Gastrocnemius medialis (tissue), 4 donors: Measurements from ENCODE around the gene NOS1AP. TPM values are rescaled to one million over a fixed set of nuclear protein-coding genes. Genes with fewer than 3 reads are reported as not detected.

Experiments used
- ATAC-seq, 2 donors: fragments of 150-250 bp; one replicate each; pipeline ENCODE4 v1.9.1; 2016
- DNase-seq, 2 donors: peaks; one replicate each; pipeline ENCODE4 v3.0.0-alpha.2; 2019
- H3K27ac ChIP-seq, 4 donors: fragments of 200-600 bp; sonication (generic); 1 replicate in 1 of 4; 2 replicates in 3 of 4; pipeline ENCODE4 v1.5.1; 2016 to 2018; ENCODE audit warnings: mild to moderate bottlenecking in 2 of 4, moderate library complexity in 1 of 4
- H3K27me3 ChIP-seq, 3 donors: fragments of 200-600 bp; sonication (generic) in 2 of 3; 1 replicate in 1 of 3; 2 replicates in 2 of 3; pipeline versions ENCODE4 v1.5.1 to v1.6.0; 2016 to 2019; ENCODE audit warnings: mild to moderate bottlenecking in 1 of 3, moderate library complexity in 1 of 3
- H3K36me3 ChIP-seq, 2 donors: fragments of 200-600 bp; sonication (generic) in 1 of 2; one replicate each; pipeline ENCODE4 v1.5.1; 2017 to 2018
- H3K4me1 ChIP-seq, 2 donors: fragments of 200-600 bp; sonication (generic) in 1 of 2; one replicate each; pipeline ENCODE4 v1.5.1; 2016 to 2017; ENCODE audit warnings: mild to moderate bottlenecking in 2 of 2
- H3K4me3 ChIP-seq, 4 donors: fragments of 200-600 bp; sonication (generic) in 3 of 4; 1 replicate in 1 of 4; 2 replicates in 3 of 4; pipeline ENCODE4 v1.5.1; 2016 to 2019; ENCODE audit warnings: mild to moderate bottlenecking in 2 of 4
- H3K9me3 ChIP-seq, 3 donors: fragments of 200-600 bp; sonication (generic) in 2 of 3; 1 replicate in 1 of 3; 2 replicates in 2 of 3; pipeline ENCODE4 v1.5.1; 2016 to 2019
- POLR2A ChIP-seq, 2 donors: fragments of 450-650 bp; IDR thresholded peaks; one replicate each; pipeline ENCODE4 v1.6.1; 2017; ENCODE audit warnings: antibody characterized with exemption in 2 of 2, mild to moderate bottlenecking in 2 of 2, moderate library complexity in 2 of 2
- in situ Hi-C, 4 donors: fragments of 200-750 bp; cut with MboI; loops; one replicate each; pipeline versions ENCODE4 v1.15.0 to v1.8.0; 2017; ENCODE audit warnings: low sequenced_read_pairs in 4 of 4
- intact Hi-C: fragments of 100-400 bp; cut with DNase I; formaldehyde crosslinking; loops from one replicate; pipeline ENCODE4 v1.15.1; 2023; ENCODE audit warnings: low total_unique reads
- total RNA-seq, 4 donors: library from RNA; depleted of rRNA; stranded (reverse); fragments of >200 nt; gene quantifications; one replicate each; pipeline versions ENCODE4 v1.1.0 to v1.2.3, GENCODE V29; 2016
- TF ChIP-seq, protein P1 (sequence below), 5 experiments: fragments of 450-650 bp in 3 of 5; fragments of 200-600 bp in 2 of 5; sonication (generic) in 2 of 5; IDR thresholded peaks in 4 of 5; conservative IDR thresholded peaks in 1 of 5; 1 replicate in 4 of 5; 2 replicates in 1 of 5; pipeline ENCODE4 v1.5.1; 2016 to 2019; ENCODE audit warnings: antibody characterized with exemption in 5 of 5, mild to moderate bottlenecking in 3 of 5, moderate library complexity in 3 of 5

The NOS1AP gene
- total RNA-seq, 4 donors from 2014 or later = 0.20 to 0.40 (median 0.25) TPM

DNA sequence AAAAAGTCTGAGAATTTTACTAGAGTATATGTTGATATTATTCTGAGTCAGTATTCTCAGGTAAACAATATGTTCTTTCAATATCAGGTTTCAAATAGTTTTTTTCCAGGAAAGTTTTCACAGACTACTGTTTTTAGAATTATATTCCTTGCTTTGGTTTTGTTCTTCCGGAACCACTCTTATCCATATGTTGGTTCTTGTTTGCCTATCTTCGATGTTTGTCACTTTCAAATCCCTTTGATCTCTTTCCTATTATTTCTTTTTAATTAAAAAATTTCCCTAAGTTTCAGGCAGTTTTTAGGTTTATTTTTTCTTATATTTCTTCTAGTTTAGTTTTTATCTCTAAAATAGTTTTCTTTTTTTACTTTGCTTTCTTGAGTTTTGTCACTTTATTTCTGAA is 20.9 kb downstream of the NOS1AP start:
- DNase-seq (no peak), ATAC-seq (no peak)
- no peak for TF ChIP-seq POLR2A (IDR thresholded peaks at IDR 0.05)
- TF ChIP-seq, protein P1, sequence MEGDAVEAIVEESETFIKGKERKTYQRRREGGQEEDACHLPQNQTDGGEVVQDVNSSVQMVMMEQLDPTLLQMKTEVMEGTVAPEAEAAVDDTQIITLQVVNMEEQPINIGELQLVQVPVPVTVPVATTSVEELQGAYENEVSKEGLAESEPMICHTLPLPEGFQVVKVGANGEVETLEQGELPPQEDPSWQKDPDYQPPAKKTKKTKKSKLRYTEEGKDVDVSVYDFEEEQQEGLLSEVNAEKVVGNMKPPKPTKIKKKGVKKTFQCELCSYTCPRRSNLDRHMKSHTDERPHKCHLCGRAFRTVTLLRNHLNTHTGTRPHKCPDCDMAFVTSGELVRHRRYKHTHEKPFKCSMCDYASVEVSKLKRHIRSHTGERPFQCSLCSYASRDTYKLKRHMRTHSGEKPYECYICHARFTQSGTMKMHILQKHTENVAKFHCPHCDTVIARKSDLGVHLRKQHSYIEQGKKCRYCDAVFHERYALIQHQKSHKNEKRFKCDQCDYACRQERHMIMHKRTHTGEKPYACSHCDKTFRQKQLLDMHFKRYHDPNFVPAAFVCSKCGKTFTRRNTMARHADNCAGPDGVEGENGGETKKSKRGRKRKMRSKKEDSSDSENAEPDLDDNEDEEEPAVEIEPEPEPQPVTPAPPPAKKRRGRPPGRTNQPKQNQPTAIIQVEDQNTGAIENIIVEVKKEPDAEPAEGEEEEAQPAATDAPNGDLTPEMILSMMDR (IDR thresholded peaks at IDR 0.05 in 4 of 5, conservative IDR thresholded peaks at IDR 0.05 in 1 of 5) = no peak
- no peak overlapping the region for H3K4me3 ChIP-seq
- no peaks in the 10 kb centered on the region for H3K36me3 ChIP-seq
- no peaks in the 10 kb centered on the region for H3K4me1 ChIP-seq
- in situ Hi-C loops = no loop called here
- intact Hi-C loops = no loop called here
- H3K27me3 ChIP-seq = no peaks in the 10 kb centered on the region
- no peaks in the 10 kb centered on the region for H3K9me3 ChIP-seq
- H3K27ac ChIP-seq = no peak overlapping the region

DNA sequence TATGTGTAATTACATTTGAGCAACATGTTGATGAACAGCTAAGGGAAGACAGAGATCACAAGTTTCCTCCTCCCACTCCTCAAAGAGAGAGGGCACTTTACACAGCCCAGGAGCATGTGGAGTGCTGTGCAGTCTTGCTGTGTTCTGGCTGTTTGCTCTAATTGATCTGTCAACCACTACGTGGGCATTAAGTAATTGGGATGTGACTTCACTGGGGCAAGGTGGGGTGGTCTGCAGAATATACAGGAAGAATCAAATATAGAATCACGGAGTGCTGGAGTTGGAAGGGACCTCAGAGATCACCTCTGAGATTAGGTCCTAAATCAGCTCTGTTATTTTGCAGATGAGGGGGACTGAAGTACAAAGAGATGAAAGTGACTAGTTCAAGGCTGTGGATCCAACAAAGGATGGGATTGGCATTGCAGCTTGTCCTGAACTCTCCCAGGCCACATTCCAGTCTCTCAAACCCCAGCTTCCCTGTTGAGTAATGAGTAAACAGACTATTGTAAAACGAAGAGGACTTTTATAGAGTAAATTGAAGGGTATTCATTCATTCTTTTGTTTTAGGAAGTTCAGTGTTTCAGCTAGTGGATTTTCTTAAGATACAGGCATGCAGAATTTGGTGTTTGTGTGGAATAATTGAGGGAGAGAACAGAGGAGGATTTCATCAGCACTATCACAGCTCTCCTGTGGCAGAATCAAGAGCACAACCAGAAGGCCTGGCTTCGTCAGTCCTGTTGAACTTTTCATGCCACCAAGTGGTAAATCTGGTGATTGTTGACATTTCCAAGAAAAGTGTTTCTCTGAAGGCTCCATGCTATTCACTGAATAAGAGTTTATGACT is 22.4 kb downstream of the NOS1AP start:
- ATAC-seq = no peak
- no peak overlapping the region for H3K4me3 ChIP-seq
- H3K36me3 ChIP-seq = no peaks in the 10 kb centered on the region
- TF ChIP-seq, protein P1 (IDR thresholded peaks at IDR 0.05 in 4 of 5, conservative IDR thresholded peaks at IDR 0.05 in 1 of 5) = no peak
- no peak for TF ChIP-seq POLR2A (IDR thresholded peaks at IDR 0.05)
- no peaks in the 10 kb centered on the region for H3K27me3 ChIP-seq
- no peaks in the 10 kb centered on the region for H3K4me1 ChIP-seq
- H3K27ac ChIP-seq = no peak overlapping the region
- in situ Hi-C loops (no loop called here), intact Hi-C loops (no loop called here)
- H3K9me3 ChIP-seq = no peaks in the 10 kb centered on the region
- DNase-seq = no peak

DNA sequence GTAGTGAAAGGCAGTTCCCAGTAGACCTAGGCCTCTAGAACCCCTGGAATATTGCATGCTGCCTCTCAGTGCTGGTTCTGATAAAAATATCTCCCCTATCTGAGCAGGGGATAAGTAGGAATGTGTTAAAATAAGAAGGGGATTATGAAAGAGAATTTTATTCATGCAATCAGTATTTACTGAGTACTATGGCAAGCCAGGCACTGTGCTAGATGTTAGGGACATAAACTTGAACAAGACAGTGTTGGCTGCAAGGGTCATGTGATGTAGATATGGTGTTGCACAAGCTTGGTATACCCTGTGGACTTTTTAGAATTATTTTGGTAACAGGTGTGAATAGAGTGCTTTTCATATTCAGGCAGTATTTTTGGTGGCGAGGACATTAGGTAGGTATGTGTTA is 23.6 kb downstream of the NOS1AP start:
- intact Hi-C loops = no loop called here
- H3K4me3 ChIP-seq = no peak overlapping the region
- DNase-seq (no peak), ATAC-seq (no peak)
- TF ChIP-seq, protein P1 (IDR thresholded peaks at IDR 0.05 in 4 of 5, conservative IDR thresholded peaks at IDR 0.05 in 1 of 5) = no peak
- TF ChIP-seq POLR2A (IDR thresholded peaks at IDR 0.05) = no peak
- no peaks in the 10 kb centered on the region for H3K36me3 ChIP-seq
- no peak overlapping the region for H3K27ac ChIP-seq
- H3K9me3 ChIP-seq = no peaks in the 10 kb centered on the region
- in situ Hi-C loops = no loop called here
- H3K4me1 ChIP-seq = no peaks in the 10 kb centered on the region
- no peaks in the 10 kb centered on the region for H3K27me3 ChIP-seq

DNA sequence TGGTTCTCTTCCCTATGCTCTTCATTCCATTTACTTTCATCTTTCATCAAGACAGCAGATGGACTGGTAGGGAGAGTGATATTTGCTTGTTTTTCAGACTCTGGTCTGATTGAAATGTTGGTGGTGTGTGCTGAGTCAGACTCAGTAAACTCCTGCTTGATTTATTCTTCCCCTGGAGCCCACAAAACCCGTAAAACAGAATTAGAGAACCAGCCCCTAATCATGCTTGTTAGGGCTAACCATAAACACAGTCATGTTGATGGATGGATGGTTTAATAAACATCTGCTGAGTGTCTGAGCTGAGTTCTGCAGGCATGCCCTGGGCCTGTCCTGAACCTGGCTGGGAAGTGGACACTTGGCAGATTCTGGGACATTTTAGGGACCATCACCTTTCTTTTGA is 24.8 kb downstream of the NOS1AP start:
- in situ Hi-C loops = no loop called here
- no peaks in the 10 kb centered on the region for H3K4me1 ChIP-seq
- H3K27me3 ChIP-seq = no peaks in the 10 kb centered on the region
- H3K36me3 ChIP-seq = no peaks in the 10 kb centered on the region
- no peak overlapping the region for H3K27ac ChIP-seq
- no peak for TF ChIP-seq POLR2A (IDR thresholded peaks at IDR 0.05)
- TF ChIP-seq, protein P1 (IDR thresholded peaks at IDR 0.05 in 4 of 5, conservative IDR thresholded peaks at IDR 0.05 in 1 of 5) = no peak
- intact Hi-C loops = no loop called here
- no peak overlapping the region for H3K4me3 ChIP-seq
- ATAC-seq (no peak), DNase-seq (no peak)
- no peaks in the 10 kb centered on the region for H3K9me3 ChIP-seq
